MV-4-11 (cell line): ENCODE measurements around the gene RAPGEF4.

ENCODE experiments used
- DNase-seq: peaks from one replicate; lab custom pipeline; 2025; lab: John Stamatoyannopoulos, UW

The RAPGEF4 gene

GRCh38 chr2:172937884-172938712 is 202.5 kb downstream of the RAPGEF4 start:
- DNase-seq, result no peak

GRCh38 chr2:172938713-172939375 is 203.2 kb downstream of the RAPGEF4 start:
- DNase-seq, result peak; percentile 6

DNA sequence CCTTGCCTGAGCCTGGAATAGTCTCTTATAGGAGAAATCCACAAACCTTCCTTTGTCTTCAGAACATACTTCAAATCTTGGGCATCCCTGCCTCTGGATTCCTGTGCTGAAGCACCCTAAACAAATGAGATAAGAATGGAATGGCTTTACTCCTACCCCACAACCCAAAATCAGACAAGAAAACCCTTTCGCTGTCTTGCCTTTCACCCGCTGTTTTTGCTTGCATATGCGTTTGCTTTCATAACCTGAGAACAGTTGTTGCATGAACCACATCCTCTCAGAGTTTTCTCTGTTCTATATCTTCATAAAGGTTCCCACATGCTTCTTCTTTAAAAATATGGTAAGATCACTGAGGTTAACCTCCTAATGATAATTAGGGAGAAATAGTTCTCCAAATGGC is 207.9 kb downstream of the RAPGEF4 start:
- no peak for DNase-seq

DNA sequence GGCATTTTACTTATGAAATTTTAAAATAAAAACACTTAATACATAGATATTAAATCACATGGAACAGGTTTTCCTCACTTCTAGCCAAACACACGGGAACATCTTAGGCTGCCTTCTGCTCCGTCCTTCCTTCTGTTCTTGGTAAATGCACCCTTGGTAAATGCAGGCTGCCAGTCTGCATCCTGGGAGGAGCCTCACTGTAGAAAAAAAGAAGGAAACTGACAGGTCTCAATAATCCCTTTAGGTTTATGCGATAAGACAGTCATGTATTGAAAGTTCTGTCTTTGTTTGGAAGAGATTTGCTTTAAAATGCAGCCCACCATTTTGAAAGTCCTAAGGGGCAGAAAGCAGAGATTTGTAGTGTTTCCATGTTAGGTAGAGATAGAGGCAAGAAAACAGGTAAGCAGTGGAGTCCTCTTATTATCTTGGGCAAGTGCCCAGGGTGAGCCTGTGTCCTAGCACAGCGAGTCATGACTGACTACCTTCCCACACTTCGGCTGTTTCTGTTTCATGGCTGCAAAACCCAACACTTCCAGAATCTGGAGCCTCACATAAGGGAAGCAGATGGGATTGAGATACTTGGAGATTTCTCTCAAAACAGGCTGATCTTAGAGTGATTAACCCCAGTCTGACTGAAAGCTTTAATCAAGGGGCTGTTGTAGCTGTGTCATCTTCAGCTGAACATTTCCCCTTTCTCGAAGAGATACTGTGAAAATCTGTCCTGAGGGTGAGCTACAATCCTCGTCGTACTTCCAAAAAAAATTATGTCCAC is 208.6 kb downstream of the RAPGEF4 start:
- DNase-seq, result no peak

GRCh38 chr2:172944794-172945509 is 209.3 kb downstream of the RAPGEF4 start:
- no peak for DNase-seq

GRCh38 chr2:172945510-172945850 is 209.8 kb downstream of the RAPGEF4 start:
- DNase-seq, result no peak

- DNase-seq, result no peak
Measured at GRCh38 chr2:172947461-172948153, 212.0 kb downstream of the RAPGEF4 start.

DNA sequence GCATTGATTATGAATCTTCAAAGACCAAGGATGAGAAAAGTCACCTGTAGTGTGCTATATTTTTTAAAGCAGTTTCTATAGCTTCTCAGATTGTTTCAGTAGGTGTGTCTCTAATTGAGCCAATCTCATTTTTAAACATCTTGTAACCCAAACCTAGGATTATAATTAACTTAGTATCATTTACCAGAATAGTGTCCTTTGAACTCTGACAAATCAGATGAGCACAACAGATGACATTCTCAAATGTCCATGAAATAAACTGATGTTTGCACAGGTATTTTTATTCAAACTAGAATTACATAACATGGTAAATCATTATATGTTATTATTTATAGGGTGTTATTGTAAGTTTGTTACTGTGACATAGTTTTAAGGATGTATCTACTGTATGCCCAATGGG is 213.9 kb downstream of the RAPGEF4 start:
- no peak for DNase-seq

DNA sequence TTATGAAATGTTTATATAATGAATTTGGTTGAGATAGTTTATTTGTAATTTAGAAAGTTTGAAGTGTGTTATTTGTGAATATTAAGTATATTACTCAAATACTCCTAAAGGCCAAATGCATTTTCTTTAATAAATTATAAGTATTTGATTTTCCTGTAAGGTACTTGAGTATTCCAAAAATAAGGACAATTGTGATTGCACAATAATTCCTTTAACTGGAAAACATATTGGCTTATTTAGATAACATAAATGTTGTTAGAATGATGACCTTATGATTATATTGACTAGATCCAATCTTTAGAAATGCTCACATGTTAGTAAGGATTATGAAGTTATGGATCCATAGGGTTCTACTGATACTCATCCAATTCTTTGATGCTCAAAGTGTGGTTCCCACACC is 214.9 kb downstream of the RAPGEF4 start:
- no peak for DNase-seq

DNA sequence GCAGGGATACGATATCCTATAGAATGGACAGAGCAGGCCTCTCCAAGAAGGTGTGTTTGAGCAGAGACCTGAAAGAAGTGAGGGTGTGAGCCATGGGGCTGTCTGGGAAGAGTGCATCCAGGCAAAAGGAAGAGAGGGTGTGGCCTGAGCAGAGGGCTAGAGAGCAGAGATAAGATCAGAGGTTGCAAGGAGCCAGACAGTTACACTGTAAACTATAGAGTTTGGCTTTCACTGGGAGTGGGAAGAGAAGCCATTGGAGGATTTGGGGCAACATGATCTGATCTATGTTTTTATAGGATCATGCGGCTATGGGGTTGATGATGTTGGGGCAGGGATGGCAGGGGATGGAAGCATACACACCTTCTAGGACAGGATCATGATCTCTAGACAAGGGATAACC is 215.9 kb downstream of the RAPGEF4 start:
- no peak for DNase-seq

GRCh38 chr2:172953411-172953810 is 217.8 kb downstream of the RAPGEF4 start:
- DNase-seq, result no peak

- no peak for DNase-seq
Measured at GRCh38 chr2:172953970-172954852, 218.6 kb downstream of the RAPGEF4 start.

DNA sequence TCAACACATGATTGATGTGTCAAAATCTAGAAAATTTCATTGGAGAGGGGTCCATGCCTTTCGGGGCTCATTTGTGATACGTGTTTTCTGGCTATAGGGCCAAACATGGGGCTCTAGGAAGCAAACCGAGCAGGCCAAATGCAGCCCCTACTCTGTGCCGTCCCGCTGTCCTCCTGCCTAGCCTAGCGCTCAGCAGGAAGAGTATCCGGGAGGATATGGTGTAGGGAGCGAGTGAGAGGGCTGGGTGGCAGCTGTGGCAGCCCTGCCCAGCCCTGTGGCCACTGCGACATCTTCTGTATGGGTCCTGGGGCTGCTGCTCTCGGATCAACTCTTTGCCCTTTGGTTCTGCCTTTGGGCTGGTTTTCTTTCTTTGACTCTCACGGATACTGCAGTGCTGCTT is 219.9 kb downstream of the RAPGEF4 start:
- DNase-seq, result no peak

DNA sequence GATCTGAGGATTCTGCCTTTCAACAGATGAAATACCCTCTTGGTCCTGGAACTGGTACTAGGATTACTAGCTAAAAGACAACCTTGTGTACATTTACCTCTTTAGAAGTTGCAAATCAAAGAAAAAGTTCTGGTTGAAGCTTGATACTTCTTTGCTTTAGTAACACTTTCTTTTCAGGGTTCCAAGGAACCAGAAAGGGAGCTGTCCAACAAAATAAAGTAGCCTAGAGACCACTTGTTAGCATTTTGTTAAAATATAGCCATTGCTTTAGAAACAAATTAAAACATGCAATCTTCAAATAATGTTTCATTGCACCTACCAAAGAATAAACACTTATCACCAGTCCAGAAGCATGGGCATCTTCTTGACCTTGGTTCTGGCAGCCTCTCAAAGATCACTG is 222.1 kb downstream of the RAPGEF4 start:
- DNase-seq, result no peak

DNA sequence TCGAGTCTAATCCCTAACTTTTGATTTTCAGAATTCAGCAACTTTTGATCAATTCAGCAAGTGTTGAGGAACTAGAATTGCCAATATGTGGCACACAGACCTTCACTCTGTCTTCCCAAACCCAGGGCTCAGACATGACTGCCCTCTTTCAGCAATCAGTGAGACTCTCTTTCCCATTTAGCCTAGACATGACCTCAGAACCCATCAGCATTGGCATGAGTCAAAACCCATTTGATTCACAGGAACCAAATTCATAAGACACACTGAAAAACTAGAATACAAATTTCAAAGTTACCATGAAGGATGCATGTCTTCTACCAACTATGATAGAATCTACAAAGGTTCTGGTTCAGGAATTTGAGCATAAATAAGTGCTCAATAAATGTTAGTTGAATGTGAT is 226.4 kb downstream of the RAPGEF4 start:
- no peak for DNase-seq

- DNase-seq, result peak; percentile 88
Measured at GRCh38 chr2:172962824-172963223, 227.2 kb downstream of the RAPGEF4 start.

DNA sequence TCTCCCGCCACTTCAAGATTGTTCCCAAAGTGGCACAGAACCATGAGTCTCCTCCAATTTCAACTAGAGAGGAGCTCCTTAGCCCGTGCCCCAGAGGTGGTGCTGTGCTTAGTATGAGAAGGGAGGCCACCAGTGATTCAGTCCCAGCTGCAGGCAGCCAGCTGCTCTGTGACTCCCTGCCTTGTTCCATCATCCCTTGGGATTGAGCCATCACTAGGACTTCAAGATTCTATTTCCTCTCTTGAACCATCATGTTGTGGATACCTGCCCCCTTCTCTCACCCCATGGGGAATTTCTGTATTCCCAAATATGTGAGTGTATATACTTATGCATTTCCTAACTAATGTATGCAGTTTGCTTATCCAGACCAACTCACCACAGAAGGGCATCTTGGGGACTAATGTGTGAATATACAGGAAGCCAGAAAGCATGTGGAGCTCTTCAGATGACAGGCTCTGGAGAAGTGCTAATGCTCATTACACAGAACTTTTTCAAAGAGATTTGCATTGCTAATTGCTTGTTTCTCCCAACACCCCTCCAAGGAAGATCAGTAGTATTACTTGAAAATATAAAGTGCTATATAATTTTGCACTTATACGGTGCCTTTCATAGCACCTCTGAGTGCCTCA is 229.0 kb downstream of the RAPGEF4 start:
- DNase-seq, result no peak

DNA sequence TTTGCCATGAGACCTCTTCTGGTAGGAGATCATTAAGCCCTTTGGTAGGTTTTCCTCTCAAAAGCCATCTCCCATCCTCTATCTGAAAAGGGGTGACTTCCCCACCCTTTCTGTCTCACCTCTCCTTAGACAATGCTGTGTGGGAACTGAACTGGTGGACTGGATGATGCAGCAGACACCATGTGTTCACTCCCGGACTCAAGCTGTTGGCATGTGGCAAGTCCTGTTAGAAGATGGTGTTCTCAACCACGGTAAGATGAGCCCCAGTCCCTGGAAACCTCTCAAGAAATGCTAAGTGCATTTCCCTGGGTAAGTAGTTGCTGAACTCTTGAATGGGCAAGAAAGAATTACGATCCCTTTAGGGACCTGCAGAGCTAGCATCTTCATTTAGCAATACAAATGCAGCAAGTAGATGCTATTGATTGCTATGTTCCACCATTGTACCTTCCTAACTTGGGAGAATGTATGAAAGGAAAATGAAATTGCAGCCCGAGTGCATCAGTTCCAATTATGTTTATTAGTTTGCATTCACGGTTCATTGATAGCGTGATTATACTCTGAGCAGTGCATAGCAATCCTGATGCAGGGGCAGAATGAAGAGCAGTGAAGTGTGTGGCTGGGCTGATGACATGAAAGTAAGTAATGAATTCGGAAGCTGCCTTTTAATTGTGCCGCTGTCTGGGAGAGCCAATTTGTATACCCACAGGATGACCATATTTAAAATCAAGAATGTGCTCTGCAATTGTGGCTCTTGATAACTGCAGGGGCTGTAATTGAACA is 230.0 kb downstream of the RAPGEF4 start:
- no peak for DNase-seq
